HG03439 (cell line): ENCODE results near the gene FXR2.
A peak's percentile ranks its signal among the peaks of the same experiment; 100 is the strongest.

ENCODE experiments used
- ATAC-seq: cut with Tn5 transposase; IDR thresholded peaks from one replicate; pipeline ENCODE4 v1.9.1; 2021; ENCODE audit warnings: mild to moderate bottlenecking, moderate library complexity; ENCODE audit not compliant: unreplicated experiment

The FXR2 gene

GRCh38 chr17:7573324-7574080, 41.2 kb downstream of the FXR2 start:
- ATAC-seq: no peak

- ATAC-seq: peak; percentile 88
Observed at GRCh38 chr17:7572588-7573323, 41.9 kb downstream of the FXR2 start.

- no peak for ATAC-seq
Observed at GRCh38 chr17:7572338-7572587, 42.4 kb downstream of the FXR2 start.

GRCh38 chr17:7570351-7570750, 44.3 kb downstream of the FXR2 start:
- ATAC-seq: no peak

- no peak for ATAC-seq
Observed at GRCh38 chr17:7569571-7569970, 45.1 kb downstream of the FXR2 start.

GRCh38 chr17:7563115-7563869, 51.4 kb downstream of the FXR2 start:
- ATAC-seq: no peak

GRCh38 chr17:7562208-7562605, 52.5 kb downstream of the FXR2 start:
- ATAC-seq: peak; percentile 8

GRCh38 chr17:7561589-7562207, 53.0 kb downstream of the FXR2 start, which contains the start of gene SENP3:
Gene SENP3 (plus strand): TSS chr17:7561919. CDS start chr17:7563077, 1,158 bp downstream.
- ATAC-seq: peak; percentile 71

- peak; percentile 49 for ATAC-seq
Observed at GRCh38 chr17:7561028-7561575, 53.6 kb downstream of the FXR2 start.

- ATAC-seq: no peak
Observed at GRCh38 chr17:7560172-7561027, 54.3 kb downstream of the FXR2 start.

- ATAC-seq: no peak
Observed at GRCh38 chr17:7559320-7560171, 55.2 kb downstream of the FXR2 start.

- ATAC-seq: no peak
Observed at GRCh38 chr17:7558544-7559319, 56.0 kb downstream of the FXR2 start, which contains the start of gene TNFSF13. Gene TNFSF13 (plus strand): TSS chr17:7558750. CDS start chr17:7559040, 290 bp downstream.

GRCh38 chr17:7557775-7558543, 56.7 kb downstream of the FXR2 start:
- ATAC-seq: no peak

GRCh38 chr17:7557147-7557764, 57.4 kb downstream of the FXR2 start:
- ATAC-seq: no peak

- ATAC-seq: no peak
Observed at GRCh38 chr17:7556627-7557026, 58.1 kb downstream of the FXR2 start.

- no peak for ATAC-seq
Observed at GRCh38 chr17:7555320-7555948, 59.3 kb downstream of the FXR2 start.

GRCh38 chr17:7553356-7553755, 61.3 kb downstream of the FXR2 start:
- no peak for ATAC-seq
